Duodenal mucosa (tissue), 2 donors: Measurements from ENCODE around the gene RER1.

Source experiments
- H3K27ac ChIP-seq: one replicate; pipeline ENCODE4 v1.7.0; 2013; ENCODE audit warnings: low read depth, low read length
- H3K27me3 ChIP-seq, 2 donors: one replicate each; pipeline ENCODE4 v1.7.0; 2013; ENCODE audit warnings: low read length in 2 of 2, control low read depth in 1 of 2; ENCODE audit not compliant: insufficient read depth in 2 of 2, control insufficient read depth in 1 of 2
- H3K36me3 ChIP-seq, 2 donors: one replicate each; pipeline ENCODE4 v1.7.0; 2013; ENCODE audit warnings: low read length in 2 of 2, control low read depth in 1 of 2; ENCODE audit not compliant: insufficient read depth in 2 of 2, control insufficient read depth in 1 of 2
- H3K4me1 ChIP-seq, 2 donors: one replicate each; pipeline ENCODE4 v1.7.0; 2013; ENCODE audit warnings: low read length in 2 of 2, control low read depth in 1 of 2; ENCODE audit not compliant: insufficient read depth in 2 of 2, control insufficient read depth in 1 of 2
- H3K4me3 ChIP-seq, 2 donors: one replicate each; pipeline ENCODE4 v1.7.0; 2013; ENCODE audit warnings: low read length in 2 of 2, low read depth in 1 of 2
- H3K9ac ChIP-seq, 2 donors: one replicate each; pipeline ENCODE4 v1.7.0; 2013; ENCODE audit warnings: low read length in 2 of 2, low read depth in 1 of 2
- H3K9me3 ChIP-seq, 2 donors: one replicate each; pipeline ENCODE4 v1.7.0; 2013; ENCODE audit warnings: low read length in 2 of 2, control low read depth in 1 of 2; ENCODE audit not compliant: control insufficient read depth in 1 of 2

Gene RER1

GRCh38 chr1:2427976-2428375 is 36.3 kb downstream of the RER1 start:
- Histone ChIP-seq H3K9me3 (peaks cover 12 to 13% of the 10 kb centered on the region in 2 donors), H3K27ac (no peak overlapping the region), H3K36me3 (no peaks in the 10 kb centered on the region), H3K9ac (no peak overlapping the region), H3K27me3 (peaks cover 0 to 3% of the 10 kb centered on the region in 2 donors), H3K4me3 (no peak overlapping the region), H3K4me1 (no peaks in the 10 kb centered on the region)

DNA sequence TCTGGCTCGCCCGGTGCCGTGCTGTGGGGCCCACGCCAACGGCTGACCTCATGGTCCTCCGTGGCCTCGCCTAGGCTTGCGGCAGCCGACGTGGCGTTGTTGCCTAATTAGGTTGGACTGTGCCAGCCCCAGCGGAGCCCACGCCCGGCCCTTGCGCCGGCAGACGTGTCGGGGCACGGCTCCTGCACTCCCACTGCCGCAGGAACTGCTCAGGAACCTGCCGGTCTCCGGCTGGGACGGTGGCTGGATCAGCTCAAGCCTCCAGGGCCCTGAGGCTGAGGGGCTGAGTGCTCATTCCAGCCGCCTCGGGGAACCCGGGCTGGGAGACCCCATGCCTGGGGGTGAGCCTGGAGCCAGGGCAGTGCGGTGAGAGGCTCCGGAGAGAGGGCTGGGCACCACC is 36.8 kb downstream of the RER1 start:
- Histone ChIP-seq H3K4me1 (no peaks in the 10 kb centered on the region), H3K27ac (no peak overlapping the region), H3K4me3 (no peak overlapping the region), H3K9ac (no peak overlapping the region), H3K9me3 (peaks cover 9 to 12% of the 10 kb centered on the region in 2 donors), H3K36me3 (no peaks in the 10 kb centered on the region), H3K27me3 (peaks cover 0 to 6% of the 10 kb centered on the region in 2 donors)

DNA sequence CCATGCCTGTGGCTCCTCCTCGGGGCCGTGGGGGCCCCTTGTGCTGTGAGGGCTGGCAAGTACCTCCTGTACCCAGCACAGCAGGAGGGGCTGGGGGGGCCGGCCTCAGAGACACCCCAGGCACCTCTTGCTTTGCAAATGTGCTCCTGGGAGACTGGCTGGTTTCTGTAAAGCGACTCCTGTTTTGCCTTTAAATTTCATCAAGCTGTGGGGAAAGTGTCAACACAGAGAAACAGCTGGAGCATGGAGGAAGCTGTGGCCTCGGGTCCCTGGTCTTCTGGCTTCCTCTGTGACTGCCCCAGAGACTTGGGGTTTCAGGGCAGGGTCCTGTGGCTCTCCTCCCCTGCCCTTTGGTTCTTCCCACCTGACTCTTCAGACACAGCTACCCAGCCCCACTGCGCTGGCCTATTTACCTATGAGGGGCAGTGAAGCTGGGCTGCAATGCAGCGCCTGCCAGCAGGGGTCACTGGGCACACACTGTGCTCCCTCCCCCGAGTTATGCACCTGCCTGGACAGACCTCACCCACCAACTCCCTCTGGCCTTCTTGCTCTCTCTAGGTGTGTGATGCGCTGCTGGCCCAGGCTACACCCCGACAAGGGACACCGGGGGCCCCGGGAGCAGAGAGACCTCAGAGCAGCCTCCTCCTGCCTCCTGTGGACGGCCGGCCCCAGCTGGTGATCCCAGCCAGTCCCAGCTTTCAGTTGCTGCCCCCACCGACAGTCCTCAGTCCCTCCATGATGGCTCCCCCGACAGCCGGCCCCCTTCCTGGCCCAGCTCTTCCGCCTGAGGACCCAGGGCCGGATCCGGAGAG is 38.3 kb downstream of the RER1 start:
- Histone ChIP-seq H3K27ac (no peak overlapping the region), H3K27me3 (peaks cover 0 to 8% of the 10 kb centered on the region in 2 donors), H3K4me3 (no peak overlapping the region)

GRCh38 chr1:2430592-2430973 is 38.9 kb downstream of the RER1 start:
- Histone ChIP-seq H3K4me1 (no peaks in the 10 kb centered on the region), H3K27ac (no peak overlapping the region), H3K4me3 (no peak overlapping the region), H3K27me3 (peaks cover 0 to 8% of the 10 kb centered on the region in 2 donors), H3K9ac (no peak overlapping the region), H3K36me3 (no peaks in the 10 kb centered on the region), H3K9me3 (peaks cover 7 to 12% of the 10 kb centered on the region in 2 donors)

More for the DNA sequence above, 38.3 kb downstream of the RER1 start:
- H3K4me1 ChIP-seq = no peaks in the 10 kb centered on the region
- H3K9me3 ChIP-seq = peaks cover 7 to 12% of the 10 kb centered on the region in 2 donors
- no peak overlapping the region for H3K9ac ChIP-seq
- H3K36me3 ChIP-seq = no peaks in the 10 kb centered on the region

DNA sequence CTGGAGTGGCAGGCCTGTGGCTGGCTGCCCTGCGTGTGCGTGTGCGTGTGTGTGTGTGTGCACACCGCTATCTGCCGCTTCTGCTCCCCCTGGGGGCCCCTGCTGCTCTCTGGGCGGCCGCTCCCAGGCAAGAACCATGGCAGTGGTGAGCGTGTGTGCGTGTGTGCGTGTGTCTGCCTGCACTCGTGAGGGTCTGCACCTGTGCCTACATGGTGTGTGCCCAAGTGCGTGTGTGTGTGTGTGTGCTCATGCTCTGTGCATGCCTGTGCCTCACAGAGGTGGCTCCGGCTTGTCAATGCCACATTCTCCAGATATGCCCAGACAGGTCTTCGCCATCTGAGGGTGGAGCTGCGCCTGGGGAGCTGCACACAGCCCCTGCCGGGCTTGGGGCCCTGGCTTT is 39.5 kb downstream of the RER1 start:
- Histone ChIP-seq H3K36me3 (no peaks in the 10 kb centered on the region), H3K9ac (no peak overlapping the region), H3K9me3 (peaks cover 7 to 12% of the 10 kb centered on the region in 2 donors), H3K27me3 (peaks cover 0 to 8% of the 10 kb centered on the region in 2 donors), H3K27ac (no peak overlapping the region), H3K4me1 (no peaks in the 10 kb centered on the region), H3K4me3 (no peak overlapping the region)

DNA sequence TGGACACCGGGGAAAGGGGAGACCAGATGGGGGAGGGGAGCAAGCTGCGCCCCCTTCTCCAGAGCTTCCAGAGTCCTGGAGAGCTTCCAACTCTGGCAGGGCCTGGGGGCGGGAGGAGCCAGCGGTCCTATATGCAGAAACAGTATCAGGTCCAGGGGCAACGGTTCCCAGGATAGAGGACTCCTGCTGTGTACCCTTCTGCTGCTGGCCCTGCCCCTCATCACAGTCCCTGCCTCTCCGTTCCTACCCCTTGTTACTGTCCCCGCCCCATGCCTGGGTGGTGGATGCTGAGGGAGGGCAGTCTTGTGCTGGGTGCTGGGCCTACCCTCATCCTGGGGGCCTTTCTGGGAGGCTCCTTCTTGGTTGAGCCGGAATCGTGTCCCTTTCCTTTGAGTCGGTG is 39.9 kb downstream of the RER1 start:
- peaks cover 0 to 8% of the 10 kb centered on the region in 2 donors for H3K27me3 ChIP-seq
- no peak overlapping the region for H3K4me3 ChIP-seq
- H3K9me3 ChIP-seq = peaks cover 7 to 12% of the 10 kb centered on the region in 2 donors
- H3K36me3 ChIP-seq = no peaks in the 10 kb centered on the region
- no peak overlapping the region for H3K9ac ChIP-seq
- H3K27ac ChIP-seq = no peak overlapping the region
- H3K4me1 ChIP-seq = no peaks in the 10 kb centered on the region

- Histone ChIP-seq H3K27me3 (peaks cover 0 to 8% of the 10 kb centered on the region in 2 donors), H3K36me3 (no peaks in the 10 kb centered on the region), H3K27ac (no peak overlapping the region), H3K9ac (no peak overlapping the region), H3K4me1 (no peaks in the 10 kb centered on the region), H3K4me3 (no peak overlapping the region), H3K9me3 (peaks cover 7 to 12% of the 10 kb centered on the region in 2 donors)
Measured at GRCh38 chr1:2432441-2432844, 40.8 kb downstream of the RER1 start.

DNA sequence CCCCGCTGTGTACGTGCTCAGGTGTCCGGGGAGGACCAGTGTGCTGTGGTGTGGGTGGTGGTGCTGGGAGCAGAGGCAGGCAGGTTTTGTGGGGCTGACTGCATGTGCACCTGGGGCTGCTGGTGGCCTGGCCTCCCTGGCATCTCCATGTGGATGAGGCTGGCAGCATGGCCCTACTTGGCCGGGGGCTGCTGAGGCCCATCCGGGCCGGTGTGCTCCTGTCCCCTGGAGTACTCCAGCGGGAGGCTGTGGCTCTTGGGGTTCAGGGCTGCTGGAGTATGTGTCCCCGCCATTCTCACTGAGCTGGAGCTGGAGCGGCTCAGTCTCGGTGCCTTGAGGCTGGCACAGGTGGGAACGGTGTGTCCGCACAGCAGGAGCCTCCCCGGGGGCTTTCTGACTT is 41.6 kb downstream of the RER1 start:
- Histone ChIP-seq H3K9ac (no peak overlapping the region), H3K4me1 (no peaks in the 10 kb centered on the region), H3K36me3 (no peaks in the 10 kb centered on the region), H3K27ac (no peak overlapping the region), H3K9me3 (peaks cover 7 to 12% of the 10 kb centered on the region in 2 donors), H3K4me3 (no peak overlapping the region), H3K27me3 (peaks cover 0 to 8% of the 10 kb centered on the region in 2 donors)

DNA sequence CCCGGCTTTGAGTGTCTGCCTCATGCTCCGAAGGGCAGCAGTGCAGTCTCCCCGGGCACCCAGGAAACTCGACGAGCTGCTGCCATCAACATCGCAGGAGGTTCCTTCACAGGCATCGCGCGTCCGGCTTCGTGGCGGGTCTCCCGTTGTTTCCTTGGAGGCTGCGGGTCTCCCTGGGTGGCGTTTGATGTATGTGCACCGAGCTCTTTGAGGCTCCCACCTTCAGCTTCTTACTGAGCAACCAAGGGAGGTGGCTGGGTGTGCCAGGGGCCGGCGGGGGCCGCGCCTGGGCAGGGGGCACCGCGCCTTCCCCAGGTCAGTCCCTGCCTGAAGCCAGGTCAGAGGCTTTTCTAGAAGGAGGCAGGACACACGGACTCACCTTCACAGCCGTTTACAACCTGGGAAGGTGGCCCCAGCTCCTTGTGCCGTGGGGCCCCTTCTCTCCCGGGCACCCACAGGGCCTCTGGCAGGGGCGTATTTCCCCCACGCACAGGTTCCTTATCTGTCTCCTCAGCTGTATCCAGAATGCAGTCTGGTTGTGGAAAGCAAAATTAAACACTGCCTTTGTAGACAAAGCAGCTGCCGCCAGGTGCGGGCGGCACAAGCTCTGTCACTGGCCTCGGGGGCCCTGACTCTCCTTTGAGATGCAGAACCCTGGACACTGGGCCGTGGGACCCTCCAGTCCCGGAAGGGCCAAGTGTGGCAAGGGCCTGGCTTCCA is 42.5 kb downstream of the RER1 start:
- Histone ChIP-seq H3K4me1 (no peaks in the 10 kb centered on the region), H3K27ac (no peak overlapping the region), H3K9ac (no peak overlapping the region), H3K36me3 (no peaks in the 10 kb centered on the region), H3K9me3 (peaks cover 7 to 11% of the 10 kb centered on the region in 2 donors), H3K4me3 (no peak overlapping the region), H3K27me3 (peaks cover 0 to 8% of the 10 kb centered on the region in 2 donors)

DNA sequence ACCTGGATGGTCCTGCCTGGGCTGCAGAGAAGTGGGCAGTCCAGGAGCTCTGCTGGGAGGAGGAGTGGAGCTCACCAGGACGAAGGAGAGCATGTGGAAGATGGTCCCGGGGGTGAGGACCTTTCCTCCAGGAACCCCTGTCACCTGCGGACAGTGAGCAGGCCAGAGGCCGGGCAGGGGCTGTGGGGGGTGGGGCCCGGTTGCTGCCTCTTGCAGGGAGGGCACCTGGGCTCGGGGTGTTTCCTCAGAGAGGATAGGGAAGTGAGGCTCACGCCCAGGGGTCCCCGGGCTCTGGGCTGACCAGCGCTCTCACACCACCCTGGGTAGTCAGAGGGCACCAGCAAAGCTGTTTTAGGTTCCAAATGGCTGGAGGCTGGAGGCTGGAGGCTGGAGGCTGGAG is 43.5 kb downstream of the RER1 start:
- Histone ChIP-seq H3K4me1 (no peaks in the 10 kb centered on the region), H3K27ac (no peak overlapping the region), H3K4me3 (no peak overlapping the region), H3K27me3 (peaks cover 0 to 8% of the 10 kb centered on the region in 2 donors), H3K36me3 (no peaks in the 10 kb centered on the region), H3K9ac (no peak overlapping the region), H3K9me3 (peaks cover under 1% of the 10 kb centered on the region in 2 donors)
